GM18505 (cell line): Measurements from ENCODE around the gene CHST14.

Experiments
- ATAC-seq: cut with Tn5 transposase; IDR thresholded peaks from one replicate; pipeline ENCODE4 v1.9.1; 2021; ENCODE audit not compliant: unreplicated experiment
- POLR2A ChIP-seq: IDR thresholded peaks from 4 replicates; pipeline ENCODE4 v1.6.1; 2011; ENCODE audit warnings: borderline replicate concordance; ENCODE audit not compliant: insufficient read depth, insufficient read length; ENCODE audit errors: extremely low read depth

The CHST14 gene

GRCh38 chr15:40477642-40478327 is 7.0 kb downstream of the CHST14 start:
- no peak for ATAC-seq
- TF ChIP-seq POLR2A = no peak

- ATAC-seq = no peak
- TF ChIP-seq POLR2A = no peak
Measured at GRCh38 chr15:40479024-40479423, 8.2 kb downstream of the CHST14 start.

- ATAC-seq = no peak
- TF ChIP-seq POLR2A = no peak
Measured at GRCh38 chr15:40481341-40482074, 10.7 kb downstream of the CHST14 start.

GRCh38 chr15:40483919-40484318 is 13.1 kb downstream of the CHST14 start:
- TF ChIP-seq POLR2A = no peak
- no peak for ATAC-seq

GRCh38 chr15:40486066-40486770 is 15.4 kb downstream of the CHST14 start:
- TF ChIP-seq POLR2A = no peak
- ATAC-seq = no peak

GRCh38 chr15:40487816-40488682 is 17.3 kb downstream of the CHST14 start:
- TF ChIP-seq POLR2A = no peak
- no peak for ATAC-seq

- TF ChIP-seq POLR2A = no peak
- no peak for ATAC-seq
Measured at GRCh38 chr15:40489274-40490175, 18.7 kb downstream of the CHST14 start.

- TF ChIP-seq POLR2A = no peak
- no peak for ATAC-seq
Measured at GRCh38 chr15:40493089-40493840, 22.5 kb downstream of the CHST14 start.

GRCh38 chr15:40495516-40495915 is 24.7 kb downstream of the CHST14 start:
- TF ChIP-seq POLR2A = no peak
- no peak for ATAC-seq

- no peak for TF ChIP-seq POLR2A
- no peak for ATAC-seq
Measured at GRCh38 chr15:40498418-40498817, 27.6 kb downstream of the CHST14 start.

- ATAC-seq = no peak
- no peak for TF ChIP-seq POLR2A
Measured at GRCh38 chr15:40498891-40499290, 28.1 kb downstream of the CHST14 start.
